ENCODE data around the gene TXNDC15.

The TXNDC15 gene

GRCh38 chr5:134932508-134932907 is 58.3 kb downstream of the TXNDC15 start:
- DNase-seq, result no peak

- DNase-seq, result no peak
These were observed 60.0 kb downstream of the TXNDC15 start for GRCh38 chr5:134934202-134934601.

- no peak for DNase-seq
These were observed 61.8 kb downstream of the TXNDC15 start for GRCh38 chr5:134935711-134936602.

GRCh38 chr5:134937526-134937925 is 63.4 kb downstream of the TXNDC15 start:
- DNase-seq, result no peak

- no peak for DNase-seq
These were observed 63.9 kb downstream of the TXNDC15 start for GRCh38 chr5:134938030-134938429.

GRCh38 chr5:134939500-134939899 is 65.3 kb downstream of the TXNDC15 start:
- no peak for DNase-seq

- DNase-seq, result no peak
These were observed 69.4 kb downstream of the TXNDC15 start for GRCh38 chr5:134943547-134943946.

- DNase-seq, result no peak
These were observed 70.5 kb downstream of the TXNDC15 start for GRCh38 chr5:134944630-134945029.

GRCh38 chr5:134945041-134945440 is 70.9 kb downstream of the TXNDC15 start:
- DNase-seq, result no peak

- DNase-seq, result no peak
These were observed 74.7 kb downstream of the TXNDC15 start for GRCh38 chr5:134948911-134949310.

- DNase-seq, result no peak
These were observed 75.1 kb downstream of the TXNDC15 start for GRCh38 chr5:134949316-134949715.

Data from amniotic stem cell (primary cell).